Erythroblast (primary cell): ENCODE measurements around the gene CYTH1.

Experiments
- GATA1 ChIP-seq: IDR thresholded peaks from 2 replicates; pipeline ENCODE4 v1.6.1; 2011; ENCODE audit warnings: low read depth, mild to moderate bottlenecking, control low read depth, low read length, moderate library complexity
- POLR2A ChIP-seq: IDR thresholded peaks from 2 replicates; pipeline ENCODE4 v1.6.1; 2011; ENCODE audit warnings: mild to moderate bottlenecking, low read length

- TF ChIP-seq POLR2A = no peak
- TF ChIP-seq GATA1 = no peak
Measured at GRCh38 chr17:78763561-78763960, 18.5 kb downstream of the CYTH1 start.
